GM21619 (cell line): ENCODE results near the gene TTC38.

Source experiments
- ATAC-seq: cut with Tn5 transposase; IDR thresholded peaks from one replicate; pipeline ENCODE4 v1.9.1; 2021; ENCODE audit not compliant: unreplicated experiment

Gene TTC38

GRCh38 chr22:46327691-46328465, 60.1 kb downstream of the TTC38 start:
- no peak for ATAC-seq

DNA sequence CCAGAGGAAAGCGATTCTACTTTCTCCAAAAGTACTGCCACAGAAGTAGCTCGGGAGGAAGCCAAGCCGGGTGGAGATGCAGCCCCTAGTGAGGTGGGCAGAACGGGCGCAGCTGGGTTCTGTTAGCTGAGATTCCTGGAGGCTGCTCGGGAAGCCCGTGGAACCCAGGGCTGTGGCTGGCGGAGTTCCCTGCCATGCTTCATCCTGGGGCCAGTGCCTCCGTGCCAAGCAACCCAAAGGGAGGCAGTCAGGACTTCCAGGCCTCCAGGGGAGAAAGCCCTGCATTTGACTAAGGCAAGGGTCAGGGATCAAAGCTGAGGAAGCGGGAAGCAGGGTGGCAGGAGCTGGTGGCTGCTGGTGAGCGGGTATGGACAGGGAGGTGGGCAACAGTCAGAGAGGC, 61.0 kb downstream of the TTC38 start:
- ATAC-seq, result no peak

DNA sequence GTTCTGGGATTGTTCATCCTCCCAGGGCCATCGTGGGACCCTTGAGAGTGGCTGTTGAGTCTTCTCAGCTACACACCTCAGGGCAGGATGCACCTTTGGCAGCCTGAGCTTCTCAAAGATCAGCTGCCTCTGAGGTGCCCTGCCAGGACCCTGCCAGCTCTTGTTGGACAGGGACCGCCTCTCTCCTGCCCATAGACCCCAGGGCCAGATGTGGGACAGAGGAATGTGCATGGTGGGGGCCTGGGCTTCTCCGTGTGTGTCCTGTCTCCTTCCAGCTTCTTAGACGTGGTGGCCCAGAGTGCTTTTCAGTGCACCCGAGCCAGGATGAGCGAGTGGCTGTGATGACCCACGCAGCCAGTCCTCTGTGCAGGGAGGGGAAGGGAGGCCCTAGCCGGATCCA, 61.8 kb downstream of the TTC38 start:
- no peak for ATAC-seq

DNA sequence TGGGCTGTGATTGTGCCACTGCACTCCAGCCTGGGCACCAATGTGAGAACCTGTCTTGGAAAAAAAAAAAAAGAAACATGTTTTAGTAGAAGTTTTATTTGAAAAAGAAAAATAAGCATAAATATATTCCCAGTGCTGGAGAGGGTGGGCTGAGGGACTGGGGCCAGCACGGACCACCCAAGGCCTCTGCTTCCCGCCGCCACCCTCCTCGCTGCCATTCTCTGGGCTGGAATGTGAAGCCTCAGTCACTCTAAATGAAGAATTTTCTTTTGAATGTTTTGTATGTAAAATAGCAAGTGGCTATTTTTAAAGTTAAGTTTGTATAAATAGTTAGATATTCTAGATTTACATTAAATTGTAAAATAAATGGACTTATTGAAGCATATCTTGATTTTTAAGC, 62.6 kb downstream of the TTC38 start:
- no peak for ATAC-seq

DNA sequence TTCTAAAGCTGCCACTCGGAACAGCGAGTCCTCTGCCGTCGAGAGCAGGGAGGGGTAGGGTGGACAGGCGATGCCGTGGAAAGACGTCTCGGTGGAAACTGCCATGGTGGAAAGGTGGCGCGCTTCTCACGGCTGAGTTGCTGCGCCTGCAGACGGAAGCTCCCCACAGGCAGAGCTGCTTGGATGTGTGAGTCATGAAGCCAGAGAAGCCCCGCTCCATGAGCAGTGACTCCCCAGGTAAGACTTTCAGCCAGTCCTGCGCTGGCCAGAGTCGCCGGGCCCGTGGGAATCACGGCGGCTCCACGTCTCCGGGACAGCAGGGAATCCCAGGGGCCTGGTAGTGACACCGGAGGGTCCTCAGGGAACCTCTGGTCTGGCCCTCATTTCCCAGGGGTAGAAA, 63.7 kb downstream of the TTC38 start:
- ATAC-seq, result no peak

- peak; percentile 70 for ATAC-seq
Observed at GRCh38 chr22:46335201-46336118, 67.7 kb downstream of the TTC38 start, which contains the start of gene TRMU. Gene TRMU (plus strand): TSS chr22:46335714. CDS start chr22:46335765, 51 bp downstream.

DNA sequence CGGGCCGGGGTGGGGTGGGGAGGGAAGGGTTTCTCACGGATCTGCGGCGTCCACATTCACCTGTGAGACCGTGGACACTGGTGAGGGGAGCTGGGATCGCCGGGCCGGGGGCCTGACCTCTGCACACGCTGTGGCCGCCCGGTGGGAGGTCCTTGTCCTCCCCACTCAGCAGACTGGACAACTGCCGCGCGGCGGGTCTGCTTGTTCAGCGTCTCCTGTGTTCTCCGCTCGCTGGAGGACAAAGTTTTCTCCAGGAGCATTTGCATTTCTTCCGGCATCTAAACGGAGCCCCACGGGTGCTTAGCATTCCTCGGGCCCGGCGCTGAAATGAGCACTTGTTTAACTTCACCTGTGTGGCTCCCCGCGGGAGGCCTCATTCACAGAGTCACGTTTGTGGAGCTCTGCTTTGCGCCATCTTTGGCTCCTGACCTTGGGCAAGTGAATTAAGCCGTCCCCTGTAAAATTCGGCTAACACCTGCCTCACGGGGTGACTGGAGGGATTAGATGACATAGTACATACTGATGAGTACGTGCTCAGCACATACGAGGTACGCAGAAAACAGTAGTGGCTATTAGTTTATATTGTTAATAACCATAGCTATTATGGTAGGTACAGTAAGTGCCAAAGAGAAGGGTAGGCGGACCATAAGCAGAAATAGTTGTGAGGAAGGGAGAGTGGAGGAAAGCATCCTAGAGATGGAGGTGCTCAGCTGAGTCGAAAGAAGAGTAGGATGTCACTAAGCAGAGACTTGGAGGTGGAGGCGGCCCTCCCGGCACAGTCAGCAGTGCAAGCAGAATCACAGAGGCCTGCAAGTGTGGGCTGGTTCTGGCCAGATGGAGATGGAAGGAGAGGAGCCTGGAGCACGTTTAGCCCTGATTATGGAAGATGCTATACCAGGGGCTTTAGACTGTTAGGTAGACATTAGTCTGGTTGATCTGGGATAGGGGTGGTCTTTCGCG, 68.6 kb downstream of the TTC38 start:
- peak; percentile 13 for ATAC-seq

- ATAC-seq, result no peak
Observed at GRCh38 chr22:46337870-46338269, 70.1 kb downstream of the TTC38 start.

- no peak for ATAC-seq
Observed at GRCh38 chr22:46338636-46339035, 70.8 kb downstream of the TTC38 start.

GRCh38 chr22:46339956-46340355, 72.1 kb downstream of the TTC38 start:
- no peak for ATAC-seq

- no peak for ATAC-seq
Observed at GRCh38 chr22:46340676-46341075, 72.9 kb downstream of the TTC38 start.
